ENCODE results near the gene MAP1LC3B.

Gene MAP1LC3B

GRCh38 chr16:87418644-87419043 is 26.5 kb downstream of the MAP1LC3B start:
- DNase-seq (ENCODE audit: extremely low read depth, low read depth): no peak
- no peak for TF ChIP-seq CTCF (IDR thresholded peaks at IDR 0.05; ENCODE audit: low read depth, low read length)

GRCh38 chr16:87420026-87421002 is 28.2 kb downstream of the MAP1LC3B start:
- TF ChIP-seq CTCF (IDR thresholded peaks at IDR 0.05; ENCODE audit: low read depth, low read length): no peak
- no peak for DNase-seq (ENCODE audit: extremely low read depth, low read depth)

GRCh38 chr16:87421003-87421912 is 29.1 kb downstream of the MAP1LC3B start:
- DNase-seq (ENCODE audit: extremely low read depth, low read depth): no peak
- no peak for TF ChIP-seq CTCF (IDR thresholded peaks at IDR 0.05; ENCODE audit: low read depth, low read length)

- no peak for TF ChIP-seq CTCF (IDR thresholded peaks at IDR 0.05; ENCODE audit: low read depth, low read length)
- no peak for DNase-seq (ENCODE audit: extremely low read depth, low read depth)
Observed at GRCh38 chr16:87422106-87422505, 30.0 kb downstream of the MAP1LC3B start.

- DNase-seq (ENCODE audit: extremely low read depth, low read depth): no peak
- no peak for TF ChIP-seq CTCF (IDR thresholded peaks at IDR 0.05; ENCODE audit: low read depth, low read length)
Observed at GRCh38 chr16:87423429-87423828, 31.3 kb downstream of the MAP1LC3B start.

GRCh38 chr16:87424266-87424665 is 32.1 kb downstream of the MAP1LC3B start:
- DNase-seq (ENCODE audit: extremely low read depth, low read depth): no peak

More at GRCh38 chr16:87424266-87424665, 32.1 kb downstream of the MAP1LC3B start:
- TF ChIP-seq CTCF (IDR thresholded peaks at IDR 0.05; ENCODE audit: low read depth, low read length): no peak

Measured in AG09319 (cell line).